Skeletal muscle satellite cell (primary cell): ENCODE results near the gene TMEM98.
A peak's percentile ranks its signal among the peaks of the same experiment; 100 is the strongest.
"Not testable (repeated sequence)": the region's sequence is repeated elsewhere in the genome, so short reads cannot be mapped to it uniquely, and the experiment has no call there.

ENCODE experiments used
- H3K27me3 ChIP-seq: 2 replicates; pipeline ENCODE4 v1.7.0; 2013; ENCODE audit warnings: low read length; ENCODE audit not compliant: control insufficient read depth, insufficient read depth
- H3K36me3 ChIP-seq: 2 replicates; pipeline ENCODE4 v1.7.0; 2013; ENCODE audit warnings: mild to moderate bottlenecking, control low read depth, low read length; ENCODE audit not compliant: insufficient read depth
- H3K4me1 ChIP-seq: 2 replicates; pipeline ENCODE4 v1.7.0; 2013; ENCODE audit warnings: low read length; ENCODE audit not compliant: control insufficient read depth, insufficient read depth
- H3K4me2 ChIP-seq: 2 replicates; pipeline ENCODE4 v1.7.0; 2013; ENCODE audit warnings: mild to moderate bottlenecking, low read length
- H3K4me3 ChIP-seq: 2 replicates; pipeline ENCODE4 v1.7.0; 2013; ENCODE audit warnings: low read length
- H3K9ac ChIP-seq: 2 replicates; pipeline ENCODE4 v1.7.0; 2013; ENCODE audit warnings: mild to moderate bottlenecking, low read depth, low read length, moderate library complexity
- H3K9me3 ChIP-seq: replicated peaks from 2 replicates; pipeline ENCODE4 v1.7.0; 2013; ENCODE audit warnings: mild to moderate bottlenecking, control low read depth, low read length

TMEM98 gene

DNA sequence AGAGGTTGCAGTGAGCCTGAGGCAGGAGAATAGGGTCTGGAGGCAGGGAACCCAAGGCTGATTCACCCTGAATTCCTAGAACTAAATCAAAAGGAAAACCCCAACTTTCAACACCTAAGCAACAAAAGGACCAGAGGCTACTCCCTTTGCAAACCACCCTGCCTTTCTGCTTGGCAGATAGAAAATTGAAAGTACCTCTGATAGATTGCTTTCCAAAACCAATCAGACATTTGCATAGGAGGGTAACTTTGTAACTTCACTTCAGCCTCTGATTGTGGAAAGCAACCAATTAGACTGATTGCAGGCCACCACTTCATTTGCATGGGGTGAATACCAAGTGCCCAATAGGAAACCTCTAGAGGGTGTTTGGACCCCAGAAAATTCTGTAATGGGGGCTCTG is 10.9 kb upstream of the TMEM98 start:
- H3K36me3 ChIP-seq = no peaks in the 10 kb centered on the region
- no peak overlapping the region for H3K4me2 ChIP-seq
- H3K9ac ChIP-seq = no peak overlapping the region
- H3K4me1 ChIP-seq = peaks cover 2% of the 10 kb centered on the region
- H3K27me3 ChIP-seq = peaks cover 4% of the 10 kb centered on the region
- no peak overlapping the region for H3K4me3 ChIP-seq
- no peaks in the 10 kb centered on the region for H3K9me3 ChIP-seq

DNA sequence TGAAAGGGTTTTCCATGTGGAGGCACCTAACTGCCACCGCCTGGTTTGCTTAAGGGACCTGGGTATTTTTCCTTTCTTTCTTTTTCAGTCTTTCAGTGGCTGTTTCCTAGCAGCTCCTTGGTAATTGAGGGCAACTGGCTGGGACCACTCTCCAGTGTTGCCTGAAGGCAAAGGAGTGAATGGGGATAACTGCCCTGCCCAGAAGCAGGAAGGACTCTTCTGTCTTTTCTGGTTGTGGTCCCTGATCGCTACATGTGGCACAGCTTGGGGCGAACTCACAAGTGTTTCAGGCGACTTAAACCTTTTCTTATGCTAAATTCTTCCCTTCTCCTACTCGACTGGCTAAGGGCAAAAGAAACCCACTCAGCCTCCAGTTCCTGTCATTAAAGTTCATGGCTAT is 10.1 kb upstream of the TMEM98 start:
- H3K4me2 ChIP-seq = no peak overlapping the region
- H3K4me1 ChIP-seq = no peaks in the 10 kb centered on the region
- peaks cover 4% of the 10 kb centered on the region for H3K27me3 ChIP-seq
- H3K9me3 ChIP-seq = no peaks in the 10 kb centered on the region
- no peak overlapping the region for H3K4me3 ChIP-seq
- H3K36me3 ChIP-seq = no peaks in the 10 kb centered on the region
- no peak overlapping the region for H3K9ac ChIP-seq

GRCh38 chr17:32919876-32920275 is 8.1 kb upstream of the TMEM98 start:
- H3K27me3 ChIP-seq, H3K36me3 ChIP-seq, H3K9ac ChIP-seq: not testable (repeated sequence)

GRCh38 chr17:32920293-32920692 is 7.7 kb upstream of the TMEM98 start:
- Histone ChIP-seq H3K4me2 (no peak overlapping the region), H3K4me3 (no peak overlapping the region), H3K9me3 (no peaks in the 10 kb centered on the region), H3K4me1 (no peaks in the 10 kb centered on the region), H3K36me3 (no peaks in the 10 kb centered on the region), H3K27me3 (peaks cover 2% of the 10 kb centered on the region), H3K9ac (no peak overlapping the region)

More at GRCh38 chr17:32919876-32920275, 8.1 kb upstream of the TMEM98 start:
- not testable (repeated sequence) for H3K9me3 ChIP-seq, H3K4me1 ChIP-seq, H3K4me2 ChIP-seq, H3K4me3 ChIP-seq

DNA sequence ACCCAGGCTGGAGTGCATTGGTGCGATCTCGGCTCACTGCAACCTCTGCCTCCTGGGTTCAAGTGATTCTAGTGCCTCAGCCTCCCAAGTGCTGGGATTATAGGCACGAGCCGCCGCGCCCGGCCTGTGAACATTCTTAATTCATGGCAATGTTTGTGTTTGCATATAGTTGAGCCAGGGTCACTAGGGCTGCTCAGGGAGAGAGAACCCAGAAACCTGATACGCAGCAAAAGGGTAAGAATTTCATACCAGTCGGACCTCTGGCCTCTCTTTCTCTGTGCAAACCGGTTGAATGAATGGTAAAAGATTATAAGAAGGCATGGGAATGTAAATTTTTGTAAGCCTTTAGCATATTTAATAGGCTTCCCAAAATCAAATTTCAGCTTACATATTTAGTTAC is 6.9 kb upstream of the TMEM98 start:
- Histone ChIP-seq H3K9me3 (no peaks in the 10 kb centered on the region), H3K4me1 (no peaks in the 10 kb centered on the region), H3K27me3 (no peaks in the 10 kb centered on the region), H3K36me3 (no peaks in the 10 kb centered on the region), H3K9ac (no peak overlapping the region), H3K4me2 (no peak overlapping the region), H3K4me3 (no peak overlapping the region)

- H3K4me3 ChIP-seq, H3K27me3 ChIP-seq, H3K36me3 ChIP-seq, H3K4me2 ChIP-seq, H3K9me3 ChIP-seq, H3K9ac ChIP-seq: not testable (repeated sequence)
- H3K4me1 ChIP-seq = peaks cover 14% of the 10 kb centered on the region
Measured at GRCh38 chr17:32923905-32924304, 4.0 kb upstream of the TMEM98 start.

- Histone ChIP-seq H3K4me3 (no peak overlapping the region), H3K27me3 (no peaks in the 10 kb centered on the region), H3K9ac (no peak overlapping the region), H3K36me3 (no peaks in the 10 kb centered on the region), H3K4me1 (peaks cover 20% of the 10 kb centered on the region), H3K9me3 (no peaks in the 10 kb centered on the region), H3K4me2 (no peak overlapping the region)
Measured at GRCh38 chr17:32926183-32926582, 1.8 kb upstream of the TMEM98 start.

- Histone ChIP-seq H3K9ac (peak overlapping the region; percentile 89), H3K4me1 (peaks cover 20% of the 10 kb centered on the region), H3K4me3 (peak overlapping the region; percentile 76)
- H3K4me2 ChIP-seq, H3K27me3 ChIP-seq, H3K36me3 ChIP-seq, H3K9me3 ChIP-seq: not testable (repeated sequence)
Measured at GRCh38 chr17:32926789-32927188, 1.2 kb upstream of the TMEM98 start.

DNA sequence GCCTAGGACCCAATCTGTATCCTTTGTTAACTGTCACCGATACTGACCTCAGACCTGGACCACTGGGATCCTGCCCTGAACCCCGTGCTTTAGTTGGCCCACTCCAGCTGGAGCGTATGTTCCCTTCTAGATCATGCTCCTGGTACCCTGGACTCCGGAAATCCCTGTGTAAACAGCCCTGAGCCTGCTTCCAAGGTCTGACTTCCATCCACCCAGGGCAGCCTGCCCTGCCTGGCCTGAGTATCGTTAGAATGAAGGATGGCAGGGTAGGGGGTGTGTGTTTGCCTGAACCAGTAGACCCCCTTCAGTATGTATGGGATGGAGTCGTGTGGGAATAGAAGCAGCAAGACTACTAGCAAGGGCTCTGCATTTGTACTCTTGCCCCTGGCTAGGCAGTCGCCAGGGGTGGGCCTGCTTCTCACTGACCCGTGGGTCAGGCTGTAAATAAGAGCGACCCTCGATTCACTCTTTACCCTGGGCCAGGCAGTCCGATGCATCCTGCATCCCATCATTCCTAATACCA is 691 bp upstream of the TMEM98 start:
- H3K27me3 ChIP-seq = no peaks in the 10 kb centered on the region
- no peaks in the 10 kb centered on the region for H3K9me3 ChIP-seq
- H3K36me3 ChIP-seq = no peaks in the 10 kb centered on the region
- peak overlapping the region; percentile 76 for H3K4me3 ChIP-seq
- peak overlapping the region; percentile 89 for H3K9ac ChIP-seq
- H3K4me2 ChIP-seq = peak overlapping the region; percentile 91
- H3K4me1 ChIP-seq = peaks cover 20% of the 10 kb centered on the region

DNA sequence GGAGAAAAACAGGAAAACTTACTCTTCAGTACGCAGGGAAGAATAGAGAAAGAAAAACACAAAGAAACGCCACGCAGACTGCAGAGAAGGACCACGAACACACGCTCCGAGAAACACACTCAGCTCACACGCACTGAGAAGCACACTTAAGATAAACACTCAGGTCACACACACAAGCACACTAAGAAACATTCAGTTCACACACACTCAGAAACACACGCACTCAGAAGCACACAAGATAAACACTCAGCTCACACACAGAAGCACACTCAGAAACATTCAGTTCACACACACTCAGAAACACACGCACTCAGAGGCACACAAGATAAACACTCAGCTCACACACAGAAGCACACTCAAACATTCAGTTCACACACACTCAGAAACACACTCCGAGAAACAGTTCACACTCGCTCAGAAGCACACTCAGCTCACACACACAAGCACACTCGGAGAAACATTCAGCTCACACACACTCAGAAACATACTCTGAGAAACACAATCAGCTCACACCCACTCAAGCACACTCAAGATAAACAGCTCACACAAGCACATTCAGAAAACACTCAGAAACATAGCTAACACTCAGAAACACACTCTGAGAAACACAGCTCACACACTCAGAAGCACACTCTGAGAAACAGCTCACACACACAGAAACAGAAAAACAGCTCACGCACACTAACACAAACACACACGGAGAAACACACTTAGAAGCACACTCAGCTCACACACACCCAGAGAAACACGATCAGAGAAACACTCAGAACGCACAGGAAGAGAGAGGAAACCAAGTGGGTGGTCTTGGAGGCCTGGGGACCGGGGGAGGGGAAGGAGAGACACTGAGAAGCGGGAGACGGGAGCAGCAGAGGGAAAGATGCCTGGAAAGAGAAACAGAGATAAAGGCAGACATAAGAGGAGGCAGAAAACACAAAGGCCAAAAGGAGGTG is 908 bp downstream of the TMEM98 start:
- H3K4me1 ChIP-seq = peaks cover 20% of the 10 kb centered on the region
- H3K9ac ChIP-seq = peak overlapping the region; percentile 89
- H3K9me3 ChIP-seq = no peaks in the 10 kb centered on the region
- no peaks in the 10 kb centered on the region for H3K27me3 ChIP-seq
- H3K36me3 ChIP-seq = peaks cover 11% of the 10 kb centered on the region
- H3K4me3 ChIP-seq = peak overlapping the region; percentile 76
- H3K4me2 ChIP-seq = peak overlapping the region; percentile 91

DNA sequence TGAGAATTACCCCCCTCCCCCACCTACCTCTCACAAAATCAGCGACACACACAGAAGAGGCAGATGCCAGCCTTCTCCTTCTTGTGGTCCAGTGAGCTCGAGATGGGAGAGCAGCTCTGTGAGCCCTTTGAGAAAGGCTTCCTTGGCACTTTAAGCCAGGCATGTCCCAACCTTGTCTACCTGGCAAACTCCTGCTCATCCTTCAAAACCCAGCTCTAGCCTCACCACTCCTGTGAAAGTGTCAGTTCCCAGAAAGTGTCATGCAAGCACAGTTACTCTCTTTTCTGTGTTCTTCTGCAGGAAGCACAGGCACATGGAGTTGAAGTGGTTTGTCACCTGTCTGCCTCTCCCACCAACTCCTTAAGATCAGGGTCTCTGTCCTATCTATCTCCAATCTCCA is 1.6 kb downstream of the TMEM98 start:
- H3K4me1 ChIP-seq = peaks cover 20% of the 10 kb centered on the region
- no peaks in the 10 kb centered on the region for H3K9me3 ChIP-seq
- H3K4me2 ChIP-seq = peak overlapping the region; percentile 91
- peak overlapping the region; percentile 76 for H3K4me3 ChIP-seq
- peaks cover 17% of the 10 kb centered on the region for H3K36me3 ChIP-seq
- no peak overlapping the region for H3K9ac ChIP-seq
- H3K27me3 ChIP-seq = no peaks in the 10 kb centered on the region

DNA sequence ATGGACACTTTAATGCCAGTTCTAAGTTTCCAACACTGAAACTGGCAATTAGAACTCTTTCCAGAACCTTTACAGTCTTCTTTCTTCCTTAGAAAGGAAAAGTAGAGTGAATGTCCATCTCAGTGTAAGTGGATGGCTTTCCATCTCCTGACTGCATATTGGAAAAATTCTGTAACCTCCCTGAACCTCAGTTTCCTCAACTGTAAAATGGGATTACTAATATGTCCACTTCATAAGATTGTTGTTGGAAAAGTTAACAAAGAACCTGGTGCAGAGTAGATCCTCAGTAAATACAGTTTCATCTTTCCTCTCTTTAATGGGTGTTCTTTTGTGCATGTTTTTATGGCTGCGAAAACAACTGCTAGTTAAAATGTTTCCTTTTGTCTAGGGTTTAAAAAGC is 2.6 kb downstream of the TMEM98 start:
- peaks cover 22% of the 10 kb centered on the region for H3K36me3 ChIP-seq
- no peak overlapping the region for H3K9ac ChIP-seq
- H3K4me3 ChIP-seq = no peak overlapping the region
- H3K4me1 ChIP-seq = peaks cover 20% of the 10 kb centered on the region
- H3K9me3 ChIP-seq = no peaks in the 10 kb centered on the region
- no peak overlapping the region for H3K4me2 ChIP-seq
- H3K27me3 ChIP-seq = no peaks in the 10 kb centered on the region
